Heart left ventricle (tissue), 13 donors: ENCODE results near the gene SPATA45.

ENCODE experiments used
- CTCF ChIP-seq, 12 donors: fragments of 200-600 bp; sonication (generic) in 4 of 12; IDR thresholded peaks; one replicate each; pipeline versions ENCODE4 v1.5.0 to v1.8.0; 2018 to 2022; ENCODE audit warnings: antibody characterized with exemption in 12 of 12, mild to moderate bottlenecking in 5 of 12
- POLR2A ChIP-seq, 2 donors: fragments of 450-650 bp; IDR thresholded peaks; one replicate each; pipeline ENCODE4 v1.6.1; 2017; ENCODE audit warnings: antibody characterized with exemption in 2 of 2, mild to moderate bottlenecking in 2 of 2, moderate library complexity in 2 of 2
- donor health status: ischemic (EF 13 %, LVEDD 7.1; RV severe dilation, severe dysfunction).
- donor health status: DM: no; HTN: yes; CAD: no.
- donor health status: DM: no; HTN: no; CAD: no.
- donor health status: ischemic (EF 25% LVEDD 6.9; RV normal size, moderate dysfunction).
- donor health status: ischemic (EF 25% LVEDD 5.7; RV mildly dilated, moderate dysfunction).
- donor health status: ischemic (EF 35%, LVEDD 5.7; RV mildly dilated, moderate dysfunction).
- donor health status: nonischemic (EF 11% LVEDD 7.7; RV severe dilation, severe dysfunction).
- donor health status: DM: yes; HTN: yes; CAD: no.
- donor health status: PGD.
- donor health status: ischemic (EF 29% LVEDD 5.4; RV normal size, mild dysfunction).
- donor health status: nonischemic (EF 23%, LVEDD 6.1; RV moderate dilation, normal function).

- TF ChIP-seq CTCF (IDR thresholded peaks at IDR 0.05) (no peak), POLR2A (IDR thresholded peaks at IDR 0.05) (no peak)
Measured at GRCh38 chr1:212825798-212826452, 21.5 kb downstream of the SPATA45 start.
